Measurements from ENCODE around the gene CLIP3. TPM values are rescaled to one million over a fixed set of nuclear protein-coding genes. Genes with fewer than 3 reads are reported as not detected.

CLIP3 gene
- polyA plus RNA-seq, 3 donors = 0.24 TPM; not detected in 2

DNA sequence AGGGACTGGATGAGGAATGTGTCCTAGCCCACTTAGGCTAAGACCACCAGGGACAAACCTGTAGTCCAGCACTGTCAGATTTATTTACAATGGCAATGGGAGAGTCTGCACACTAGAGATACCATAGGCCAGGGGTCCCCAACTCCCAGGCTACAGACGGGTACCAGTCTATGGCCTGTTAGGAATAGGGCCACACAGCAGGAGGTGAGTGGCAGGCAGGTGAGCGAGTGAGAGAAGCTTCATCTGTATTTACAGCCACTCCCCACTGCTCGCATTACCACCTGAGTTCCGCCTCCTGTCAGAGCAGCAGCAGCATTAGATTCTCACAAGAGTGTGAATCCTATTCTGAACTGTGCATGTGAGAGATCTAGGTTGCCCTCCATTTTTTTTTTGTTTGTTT is 19.0 kb upstream of the CLIP3 start:
- no peak overlapping the region for H3K27ac ChIP-seq (ENCODE audit: low read depth in 1 of 2, low read length in 2 of 2)
- H2AFZ ChIP-seq (ENCODE audit: insufficient read depth, low read depth, low read length, poor library complexity, severe bottlenecking) = no peak overlapping the region
- Mint-ChIP-seq H3K4me3 (no peak overlapping the region), H3K4me1 (peaks cover 16% of the 10 kb centered on the region), H3K27me3 (ENCODE audit: low read depth in 3 of 3) (peaks cover 0 to 1% (median 0%) of the 10 kb centered on the region in 3 donors), H3K36me3 (no peaks in the 10 kb centered on the region), H3K9me3 (no peaks in the 10 kb centered on the region), H3K27ac (peak overlapping the region in 1 of 7 donors; percentile 50)
- H3K9me3 ChIP-seq (replicated peaks in 1 of 2; ENCODE audit: control insufficient read depth in 1 of 2, insufficient read depth in 1 of 2, low read length in 2 of 2) = no peaks in the 10 kb centered on the region
- no peak overlapping the region for H3K4me2 ChIP-seq (replicated peaks; ENCODE audit: extremely low read depth, low read length, poor library complexity, severe bottlenecking)
- peaks cover 17% of the 10 kb centered on the region for H3K79me2 ChIP-seq (ENCODE audit: insufficient read depth, low read length)
- H3K4me1 ChIP-seq (ENCODE audit: control insufficient read depth in 1 of 2, insufficient read depth in 2 of 2, low read length in 2 of 2) = peaks cover 12 to 18% of the 10 kb centered on the region in 2 donors
- no peaks in the 10 kb centered on the region for H3K36me3 ChIP-seq (replicated peaks in 1 of 2; ENCODE audit: control insufficient read depth in 1 of 2, insufficient read depth in 2 of 2, low read length in 2 of 2)
- no peaks in the 10 kb centered on the region for H3K27me3 ChIP-seq (ENCODE audit: control insufficient read depth in 2 of 2, insufficient read depth in 2 of 2, low read length in 2 of 2)
- H3K9ac ChIP-seq (ENCODE audit: insufficient read depth, low read length, poor library complexity, severe bottlenecking) = no peak overlapping the region
- TF ChIP-seq, protein P1, sequence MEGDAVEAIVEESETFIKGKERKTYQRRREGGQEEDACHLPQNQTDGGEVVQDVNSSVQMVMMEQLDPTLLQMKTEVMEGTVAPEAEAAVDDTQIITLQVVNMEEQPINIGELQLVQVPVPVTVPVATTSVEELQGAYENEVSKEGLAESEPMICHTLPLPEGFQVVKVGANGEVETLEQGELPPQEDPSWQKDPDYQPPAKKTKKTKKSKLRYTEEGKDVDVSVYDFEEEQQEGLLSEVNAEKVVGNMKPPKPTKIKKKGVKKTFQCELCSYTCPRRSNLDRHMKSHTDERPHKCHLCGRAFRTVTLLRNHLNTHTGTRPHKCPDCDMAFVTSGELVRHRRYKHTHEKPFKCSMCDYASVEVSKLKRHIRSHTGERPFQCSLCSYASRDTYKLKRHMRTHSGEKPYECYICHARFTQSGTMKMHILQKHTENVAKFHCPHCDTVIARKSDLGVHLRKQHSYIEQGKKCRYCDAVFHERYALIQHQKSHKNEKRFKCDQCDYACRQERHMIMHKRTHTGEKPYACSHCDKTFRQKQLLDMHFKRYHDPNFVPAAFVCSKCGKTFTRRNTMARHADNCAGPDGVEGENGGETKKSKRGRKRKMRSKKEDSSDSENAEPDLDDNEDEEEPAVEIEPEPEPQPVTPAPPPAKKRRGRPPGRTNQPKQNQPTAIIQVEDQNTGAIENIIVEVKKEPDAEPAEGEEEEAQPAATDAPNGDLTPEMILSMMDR (IDR thresholded peaks at IDR 0.05) = no peak
- WGBS (ENCODE audit: insufficient coverage) = no CpG with 5 or more reads among the region's 4 CpGs
- intact Hi-C loops (cut with micrococcal nuclease) = loop anchor here (5.0 to 10.0 kb wide), 4 partner anchors 39 to 277 kb away; partner anchors contain the start of genes ALKBH6 (in 1 of the 2), ARHGAP33 (in 1 of the 2), HCST (in 1 of the 2) and NFKBID (in 1 of the 2)
- no peak for DNase-seq
- no peaks in the 10 kb centered on the region for H4K20me1 ChIP-seq (ENCODE audit: insufficient read depth, low read length)
- no peak overlapping the region for H3K4me3 ChIP-seq (replicated peaks in 1 of 3; ENCODE audit: low read depth in 2 of 3, low read length in 3 of 3)

DNA sequence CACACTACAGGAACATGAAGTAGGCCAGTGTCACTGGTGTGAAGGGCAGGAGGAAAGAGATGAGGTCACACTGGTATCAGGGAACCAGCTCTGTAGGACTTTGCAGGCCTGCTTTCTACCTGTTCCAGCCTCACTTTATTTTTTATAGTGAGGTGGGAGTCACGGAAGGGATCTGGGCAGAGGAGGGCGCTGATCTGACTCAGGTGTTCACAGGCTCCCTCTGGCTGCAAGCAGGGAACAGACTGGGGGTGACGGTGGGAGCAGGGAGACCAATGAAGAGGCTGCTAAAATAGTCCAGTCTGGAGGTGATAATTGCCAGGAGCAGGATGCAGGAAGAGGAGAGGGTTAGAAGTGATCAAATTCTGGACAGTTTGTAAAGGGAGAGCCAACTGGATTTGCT is 18.6 kb upstream of the CLIP3 start:
- no peak overlapping the region for H3K27ac ChIP-seq (ENCODE audit: low read depth in 1 of 2, low read length in 2 of 2)
- peaks cover 12 to 18% of the 10 kb centered on the region in 2 donors for H3K4me1 ChIP-seq (ENCODE audit: control insufficient read depth in 1 of 2, insufficient read depth in 2 of 2, low read length in 2 of 2)
- H3K4me3 Mint-ChIP-seq = no peak overlapping the region
- H3K36me3 ChIP-seq (replicated peaks in 1 of 2; ENCODE audit: control insufficient read depth in 1 of 2, insufficient read depth in 2 of 2, low read length in 2 of 2) = no peaks in the 10 kb centered on the region
- no peaks in the 10 kb centered on the region for H3K9me3 Mint-ChIP-seq
- TF ChIP-seq, protein P1 (IDR thresholded peaks at IDR 0.05) = no peak
- no peak overlapping the region for H3K9ac ChIP-seq (ENCODE audit: insufficient read depth, low read length, poor library complexity, severe bottlenecking)
- no peaks in the 10 kb centered on the region for H4K20me1 ChIP-seq (ENCODE audit: insufficient read depth, low read length)
- no peak overlapping the region for H2AFZ ChIP-seq (ENCODE audit: insufficient read depth, low read depth, low read length, poor library complexity, severe bottlenecking)
- H3K27me3 Mint-ChIP-seq (ENCODE audit: low read depth in 3 of 3) = no peaks in the 10 kb centered on the region
- intact Hi-C loops (cut with micrococcal nuclease) = loop anchor here (5.0 to 10.0 kb wide), 4 partner anchors 39 to 276 kb away; partner anchors contain the start of genes ALKBH6 (in 1 of the 2), ARHGAP33 (in 1 of the 2), HCST (in 1 of the 2) and NFKBID (in 1 of the 2)
- H3K4me2 ChIP-seq (replicated peaks; ENCODE audit: extremely low read depth, low read length, poor library complexity, severe bottlenecking) = no peak overlapping the region
- peaks cover 12% of the 10 kb centered on the region for H3K79me2 ChIP-seq (ENCODE audit: insufficient read depth, low read length)
- no peak overlapping the region for H3K4me3 ChIP-seq (replicated peaks in 1 of 3; ENCODE audit: low read depth in 2 of 3, low read length in 3 of 3)
- H3K4me1 Mint-ChIP-seq = peaks cover 14% of the 10 kb centered on the region
- H3K27me3 ChIP-seq (ENCODE audit: control insufficient read depth in 2 of 2, insufficient read depth in 2 of 2, low read length in 2 of 2) = no peaks in the 10 kb centered on the region
- no peak for DNase-seq
- WGBS (ENCODE audit: insufficient coverage) = 65% methylated on average over 2 of the region's 3 CpGs
- no peaks in the 10 kb centered on the region for H3K36me3 Mint-ChIP-seq
- H3K9me3 ChIP-seq (replicated peaks in 1 of 2; ENCODE audit: control insufficient read depth in 1 of 2, insufficient read depth in 1 of 2, low read length in 2 of 2) = no peaks in the 10 kb centered on the region
- H3K27ac Mint-ChIP-seq = peak overlapping the region in 1 of 7 donors; percentile 50

Measured in CD14-positive monocyte (primary cell).